Keratinocyte (primary cell): ENCODE measurements around the gene CENPQ. TPM values are rescaled to one million over a fixed set of nuclear protein-coding genes. Genes with fewer than 3 reads are reported as not detected.

Experiments used
- DNase-seq: peaks from one replicate; pipeline ENCODE4 v3.0.0-alpha.2; 2011; ENCODE audit warnings: low read depth, missing footprints, low spot score
- FAIRE-seq: peaks from 2 replicates; lab custom pipeline; 2011; peaks lifted over from hg19 to GRCh38; lab: Jason Lieb, UNC
- H2AFZ ChIP-seq: 2 replicates; pipeline ENCODE4 v1.6.0; 2012; ENCODE audit warnings: low read length, control low read depth, inconsistent platforms; ENCODE audit not compliant: control insufficient read depth
- H3K27ac ChIP-seq: 2 replicates; pipeline ENCODE4 v1.5.1; 2011; ENCODE audit warnings: low read length; ENCODE audit not compliant: control insufficient read depth, insufficient read depth
- H3K27me3 ChIP-seq: 3 replicates; pipeline ENCODE4 v1.6.0; 2011; ENCODE audit warnings: low read length; ENCODE audit not compliant: control insufficient read depth, insufficient read depth; ENCODE audit errors: extremely low read depth
- H3K36me3 ChIP-seq, 2 experiments: 2 replicates in 1 of 2; 3 replicates in 1 of 2; pipeline ENCODE4 v1.5.1; 2011; ENCODE audit warnings: low read length in 2 of 2, mild to moderate bottlenecking in 1 of 2; ENCODE audit not compliant: control insufficient read depth in 2 of 2, insufficient read depth in 2 of 2; ENCODE audit errors: extremely low read depth in 1 of 2
- H3K4me1 ChIP-seq: 3 replicates; pipeline ENCODE4 v1.5.1; 2011; ENCODE audit warnings: low read length; ENCODE audit not compliant: control insufficient read depth, insufficient read depth; ENCODE audit errors: extremely low read depth
- H3K4me2 ChIP-seq: 3 replicates; pipeline ENCODE4 v1.6.0; 2011; ENCODE audit warnings: low read depth, low read length; ENCODE audit not compliant: control insufficient read depth, insufficient read depth; ENCODE audit errors: extremely low read depth
- H3K4me3 ChIP-seq, 3 experiments: fragments of 200-600 bp in 1 of 3; sonication (generic) in 1 of 3; 2 replicates in 2 of 3; 3 replicates in 1 of 3; pipeline ENCODE4 v1.5.1; 2011 to 2016; ENCODE audit warnings: low read length in 3 of 3, mild to moderate bottlenecking in 3 of 3, control low read depth in 2 of 3, inconsistent platforms in 1 of 3, low read depth in 1 of 3, mixed read lengths in 1 of 3, mixed run types in 1 of 3, moderate library complexity in 1 of 3; ENCODE audit not compliant: control insufficient read depth in 2 of 3, insufficient read depth in 2 of 3; ENCODE audit errors: extremely low read depth in 1 of 3
- H3K79me2 ChIP-seq: 2 replicates; pipeline ENCODE4 v1.6.0; 2012; ENCODE audit warnings: low read length; ENCODE audit not compliant: control insufficient read depth, insufficient read depth
- H3K9ac ChIP-seq: 3 replicates; pipeline ENCODE4 v1.6.0; 2011; ENCODE audit warnings: low read length; ENCODE audit not compliant: control insufficient read depth, insufficient read depth; ENCODE audit errors: extremely low read depth
- H3K9me1 ChIP-seq: 3 replicates; pipeline ENCODE4 v1.6.0; 2011; ENCODE audit warnings: low read length; ENCODE audit not compliant: control insufficient read depth, insufficient read depth; ENCODE audit errors: extremely low read depth
- H3K9me3 ChIP-seq: 2 replicates; pipeline ENCODE4 v1.5.1; 2012; ENCODE audit warnings: low read depth, low read length; ENCODE audit not compliant: control insufficient read depth
- H4K20me1 ChIP-seq: 3 replicates; pipeline ENCODE4 v1.6.0; 2011; ENCODE audit warnings: low read length; ENCODE audit not compliant: control insufficient read depth, insufficient read depth; ENCODE audit errors: extremely low read depth
- EZH2 ChIP-seq: IDR thresholded peaks from one replicate; pipeline ENCODE4 v1.6.1; 2012; ENCODE audit warnings: inconsistent platforms, mild to moderate bottlenecking, low read length, moderate library complexity
- dilution Hi-C: fragments of 300-500 bp; cut with MboI; formaldehyde crosslinking; loops from one replicate; pipeline ENCODE4 v1.7.0; 2020; ENCODE audit warnings: low sequenced_read_pairs; ENCODE audit not compliant: extremely low pct_ligation_motif_present
- polyA plus RNA-seq, 5 experiments: library from polyadenylated mRNA; depleted of rRNA in 3 of 5; stranded (reverse) in 3 of 5; stranded (forward) in 1 of 5; unstranded in 1 of 5; fragments of >200 nt; gene quantifications; 1 replicate in 1 of 5; 2 replicates in 3 of 5; 3 replicates in 1 of 5; pipeline versions ENCODE4 v1.2.1 to v1.2.3, GENCODE V29; 2011 to 2012; ENCODE audit warnings: missing spikeins in 2 of 5, low read depth in 1 of 5, low replicate concordance in 1 of 5
- TF ChIP-seq, protein P1 (sequence below), 3 experiments: IDR thresholded peaks in 1 of 3; conservative IDR thresholded peaks in 1 of 3; optimal IDR thresholded peaks in 1 of 3; 2 replicates in 2 of 3; 3 replicates in 1 of 3; pipeline versions ENCODE3 to v1.5.1; 2011; ENCODE audit warnings: low read length in 3 of 3, mild to moderate bottlenecking in 3 of 3, moderate library complexity in 2 of 3, control low read depth in 1 of 3, inconsistent platforms in 1 of 3; ENCODE audit not compliant: insufficient read depth in 2 of 3; ENCODE audit errors: extremely low read depth in 1 of 3

CENPQ gene
- polyA plus RNA-seq, 1 donor (not counting 4 experiments of a cell fraction or from before 2014, with no cell fraction given), result 7.5 TPM

- dilution Hi-C loops, result loop anchor here (25.0 kb wide), 1 partner anchor 1343 kb away; no protein-coding TSS in a partner anchor
- no peak overlapping the region for H3K4me2 ChIP-seq
Observed at GRCh38 chr6:49430187-49430586, 33.0 kb upstream of the CENPQ start.

DNA sequence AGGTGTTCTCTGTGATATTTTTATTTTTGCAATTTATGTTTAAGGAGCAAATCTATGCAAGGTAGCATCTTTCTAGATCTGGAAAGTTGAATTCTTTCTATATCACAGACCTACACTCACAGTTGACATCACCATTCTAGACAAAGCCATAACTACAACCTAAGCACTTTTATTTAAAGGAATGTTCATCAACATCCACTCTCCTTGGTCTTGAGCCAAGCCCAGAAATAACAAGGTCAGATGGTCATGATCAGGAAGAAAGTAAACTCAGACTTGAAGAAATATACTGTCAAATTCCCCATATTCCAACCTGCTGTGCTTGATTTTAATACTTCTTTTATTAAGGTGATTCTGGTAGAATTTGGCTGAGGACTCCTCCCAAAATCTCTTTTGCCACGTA lies 32.3 kb upstream of the CENPQ start:
- FAIRE-seq (no peak), DNase-seq (no peak)
- no peaks in the 10 kb centered on the region for H3K9me3 ChIP-seq
- H3K4me1 ChIP-seq, result no peaks in the 10 kb centered on the region
- H3K9ac ChIP-seq, result no peak overlapping the region
- TF ChIP-seq, protein P1, sequence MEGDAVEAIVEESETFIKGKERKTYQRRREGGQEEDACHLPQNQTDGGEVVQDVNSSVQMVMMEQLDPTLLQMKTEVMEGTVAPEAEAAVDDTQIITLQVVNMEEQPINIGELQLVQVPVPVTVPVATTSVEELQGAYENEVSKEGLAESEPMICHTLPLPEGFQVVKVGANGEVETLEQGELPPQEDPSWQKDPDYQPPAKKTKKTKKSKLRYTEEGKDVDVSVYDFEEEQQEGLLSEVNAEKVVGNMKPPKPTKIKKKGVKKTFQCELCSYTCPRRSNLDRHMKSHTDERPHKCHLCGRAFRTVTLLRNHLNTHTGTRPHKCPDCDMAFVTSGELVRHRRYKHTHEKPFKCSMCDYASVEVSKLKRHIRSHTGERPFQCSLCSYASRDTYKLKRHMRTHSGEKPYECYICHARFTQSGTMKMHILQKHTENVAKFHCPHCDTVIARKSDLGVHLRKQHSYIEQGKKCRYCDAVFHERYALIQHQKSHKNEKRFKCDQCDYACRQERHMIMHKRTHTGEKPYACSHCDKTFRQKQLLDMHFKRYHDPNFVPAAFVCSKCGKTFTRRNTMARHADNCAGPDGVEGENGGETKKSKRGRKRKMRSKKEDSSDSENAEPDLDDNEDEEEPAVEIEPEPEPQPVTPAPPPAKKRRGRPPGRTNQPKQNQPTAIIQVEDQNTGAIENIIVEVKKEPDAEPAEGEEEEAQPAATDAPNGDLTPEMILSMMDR (optimal IDR thresholded peaks at IDR 0.05 in 1 of 3, IDR thresholded peaks at IDR 0.05 in 1 of 3, conservative IDR thresholded peaks at IDR 0.05 in 1 of 3; ENCODE audit: extremely low read depth in 1 of 3, insufficient read depth in 2 of 3, low read length in 3 of 3), result no peak
- TF ChIP-seq EZH2, result no peak
- no peaks in the 10 kb centered on the region for H3K27me3 ChIP-seq
- no peak overlapping the region for H3K4me3 ChIP-seq
- no peaks in the 10 kb centered on the region for H3K79me2 ChIP-seq
- H3K9me1 ChIP-seq, result no peaks in the 10 kb centered on the region
- H2AFZ ChIP-seq, result no peak overlapping the region
- dilution Hi-C loops, result loop anchor here (25.0 kb wide), 1 partner anchor 1344 kb away; no protein-coding TSS in a partner anchor
- H3K27ac ChIP-seq, result no peak overlapping the region
- H3K36me3 ChIP-seq, result peaks cover 0 to 2% of the 10 kb centered on the region in 2 experiments
- no peak overlapping the region for H3K4me2 ChIP-seq
- no peaks in the 10 kb centered on the region for H4K20me1 ChIP-seq

More at GRCh38 chr6:49430187-49430586, 33.0 kb upstream of the CENPQ start:
- no peak for FAIRE-seq
- Histone ChIP-seq H3K79me2 (no peaks in the 10 kb centered on the region), H3K9ac (no peak overlapping the region), H3K27me3 (no peaks in the 10 kb centered on the region), H3K27ac (no peak overlapping the region), H3K4me1 (no peaks in the 10 kb centered on the region), H2AFZ (no peak overlapping the region), H3K9me1 (no peaks in the 10 kb centered on the region), H3K4me3 (no peak overlapping the region), H3K9me3 (no peaks in the 10 kb centered on the region), H4K20me1 (no peaks in the 10 kb centered on the region), H3K36me3 (peaks cover 0 to 2% of the 10 kb centered on the region in 2 experiments)
- no peak for TF ChIP-seq EZH2
- TF ChIP-seq, protein P1 (optimal IDR thresholded peaks at IDR 0.05 in 1 of 3, IDR thresholded peaks at IDR 0.05 in 1 of 3, conservative IDR thresholded peaks at IDR 0.05 in 1 of 3; ENCODE audit: extremely low read depth in 1 of 3, insufficient read depth in 2 of 3, low read length in 3 of 3), result no peak
- DNase-seq, result no peak
